Naive thymus-derived CD4-positive, alpha-beta T cell (primary cell): ENCODE data around the gene MYBPC2. TPM values are rescaled to one million over a fixed set of nuclear protein-coding genes. Genes with fewer than 3 reads are reported as not detected.
A peak's percentile ranks its signal among the peaks of the same experiment; 100 is the strongest.

Source experiments
- ATAC-seq: fragments of 150-1000 bp; cut with Tn5 transposase; 2 replicates; pipeline ENCODE4 v1.10.0; 2021; ENCODE audit warnings: mild to moderate bottlenecking, moderate library complexity
- CTCF ChIA-PET: fragments of 350-600 bp; sonication (Branson Sonifier 250); formaldehyde crosslinking; loops from one replicate; lab custom pipeline; 2021; ENCODE audit warnings: antibody characterized with exemption; lab: Charles Lee
- POLR2A ChIA-PET: fragments of 350-600 bp; sonication (Branson Sonifier 250); formaldehyde crosslinking; loops from one replicate; lab custom pipeline; 2021; ENCODE audit warnings: antibody characterized with exemption, inconsistent platforms; lab: Charles Lee
- DNase-seq, 9 donors: peaks; one replicate each; pipeline versions ENCODE4 v3.0.0 to v3.0.0-alpha.2; 2020 to 2022; ENCODE audit warnings: mixed read lengths in 1 of 9
- H3K27ac ChIP-seq: one replicate; pipeline ENCODE4 v1.7.0; 2013; ENCODE audit warnings: mild to moderate bottlenecking, low read depth, low read length, moderate library complexity
- H3K27me3 ChIP-seq, 2 donors: one replicate each; pipeline ENCODE4 v1.7.0; 2013; ENCODE audit warnings: low read length in 2 of 2, mild to moderate bottlenecking in 2 of 2, moderate library complexity in 2 of 2; ENCODE audit not compliant: control insufficient read depth in 2 of 2, insufficient read depth in 2 of 2
- H3K36me3 ChIP-seq, 3 experiments: 1 replicate in 2 of 3; 2 replicates in 1 of 3; pipeline ENCODE4 v1.7.0; 2013; ENCODE audit warnings: low read length in 3 of 3, mild to moderate bottlenecking in 3 of 3, moderate library complexity in 1 of 3; ENCODE audit not compliant: insufficient read depth in 3 of 3, control insufficient read depth in 2 of 3
- H3K4me1 ChIP-seq, 2 donors: one replicate each; pipeline ENCODE4 v1.7.0; 2013; ENCODE audit warnings: low read length in 2 of 2, mild to moderate bottlenecking in 2 of 2, moderate library complexity in 1 of 2; ENCODE audit not compliant: control insufficient read depth in 2 of 2, insufficient read depth in 2 of 2
- H3K4me3 ChIP-seq: 2 replicates; pipeline ENCODE4 v1.7.0; 2013; ENCODE audit warnings: mild to moderate bottlenecking, low read length
- H3K9me3 ChIP-seq, 3 experiments: 1 replicate in 2 of 3; 2 replicates in 1 of 3; pipeline ENCODE4 v1.7.0; 2013; ENCODE audit warnings: low read length in 3 of 3; ENCODE audit not compliant: control insufficient read depth in 2 of 3
- H3K27ac Mint-ChIP-seq, 9 donors: one replicate each; pipeline ENCODE4 v1.8.0; 2020 to 2022; ENCODE audit warnings: mixed read lengths in 9 of 9, mild to moderate bottlenecking in 8 of 9, moderate library complexity in 5 of 9, inconsistent platforms in 2 of 9
- H3K27me3 Mint-ChIP-seq, 5 donors: one replicate each; pipeline ENCODE4 v1.8.0; 2021 to 2022; ENCODE audit warnings: mixed read lengths in 5 of 5, mild to moderate bottlenecking in 1 of 5
- H3K36me3 Mint-ChIP-seq, 5 donors: one replicate each; pipeline ENCODE4 v1.8.0; 2020 to 2022; ENCODE audit warnings: mixed read lengths in 5 of 5, mild to moderate bottlenecking in 3 of 5, inconsistent platforms in 1 of 5
- H3K4me1 Mint-ChIP-seq, 7 donors: one replicate each; pipeline ENCODE4 v1.8.0; 2020 to 2022; ENCODE audit warnings: mixed read lengths in 7 of 7, mild to moderate bottlenecking in 3 of 7, inconsistent platforms in 1 of 7
- H3K4me3 Mint-ChIP-seq, 10 donors: one replicate each; pipeline ENCODE4 v1.8.0; 2020 to 2022; ENCODE audit warnings: mild to moderate bottlenecking in 10 of 10, mixed read lengths in 10 of 10, moderate library complexity in 6 of 10, inconsistent platforms in 2 of 10
- H3K9me3 Mint-ChIP-seq, 11 donors: one replicate each; pipeline ENCODE4 v1.8.0; 2020 to 2022; ENCODE audit warnings: mixed read lengths in 11 of 11, mild to moderate bottlenecking in 4 of 11, inconsistent platforms in 1 of 11, moderate library complexity in 1 of 11
- intact Hi-C, 2 donors: fragments of 100-400 bp; cut with micrococcal nuclease; formaldehyde crosslinking; loops; one replicate each; pipeline ENCODE4 v1.15.1; 2023
- polyA plus RNA-seq, 2 donors: library from polyadenylated mRNA; unstranded; fragments of 300-500 nt; fragmentation: Illumina TruSeq; gene quantifications; one replicate each; pipeline ENCODE4 v1.2.3, GENCODE V29; 2021
- total RNA-seq, 6 experiments: library from RNA in 5 of 6; stranded (reverse) in 5 of 6; gene quantifications; 1 replicate in 5 of 6; 2 replicates in 1 of 6; pipeline ENCODE4 v1.2.3 and lab custom pipeline; 2021 to 2026

MYBPC2 gene
- total and polyA plus RNA-seq, 7 experiments from 2014 or later: 0.39 to 0.92 TPM; not detected in 5

DNA sequence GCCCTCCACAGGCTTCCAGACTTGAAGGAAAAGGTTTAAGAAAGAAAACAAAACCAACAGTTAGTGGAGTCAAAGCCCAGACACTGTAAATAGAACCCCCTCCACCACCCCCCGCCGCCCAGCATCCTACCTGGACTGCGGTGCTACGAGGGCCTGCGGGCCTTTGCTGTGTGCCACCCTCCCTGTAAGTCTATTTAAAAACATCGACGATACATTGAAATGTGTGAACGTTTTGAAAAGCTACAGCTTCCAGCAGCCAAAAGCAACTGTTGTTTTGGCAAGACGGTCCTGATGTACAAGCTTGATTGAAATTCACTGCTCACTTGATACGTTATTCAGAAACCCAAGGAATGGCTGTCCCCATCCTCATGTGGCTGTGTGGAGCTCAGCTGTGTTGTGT, 50.2 kb downstream of the MYBPC2 start:
- H3K27me3 Mint-ChIP-seq: no peaks in the 10 kb centered on the region
- ChIA-PET POLR2A (no interaction called here), CTCF (no interaction called here)
- peaks cover 5 to 26% (median 13%) of the 10 kb centered on the region in 7 donors for H3K4me1 Mint-ChIP-seq
- Histone ChIP-seq H3K27ac (no peak overlapping the region), H3K4me1 (peaks cover 2 to 10% of the 10 kb centered on the region in 2 donors), H3K4me3 (no peak overlapping the region), H3K9me3 (no peaks in the 10 kb centered on the region), H3K27me3 (no peaks in the 10 kb centered on the region), H3K36me3 (peaks cover 0 to 68% (median 0%) of the 10 kb centered on the region in 3 experiments)
- no peak for ATAC-seq
- H3K9me3 Mint-ChIP-seq: peaks cover 0 to 4% (median 0%) of the 10 kb centered on the region in 11 donors
- no peak overlapping the region for H3K4me3 Mint-ChIP-seq
- DNase-seq: no peak
- intact Hi-C loops: no loop called here
- peak overlapping the region in 3 of 9 donors; percentile 41 to 59 (median 48) for H3K27ac Mint-ChIP-seq
- H3K36me3 Mint-ChIP-seq: peaks cover 8 to 33% (median 8%) of the 10 kb centered on the region in 5 donors

DNA sequence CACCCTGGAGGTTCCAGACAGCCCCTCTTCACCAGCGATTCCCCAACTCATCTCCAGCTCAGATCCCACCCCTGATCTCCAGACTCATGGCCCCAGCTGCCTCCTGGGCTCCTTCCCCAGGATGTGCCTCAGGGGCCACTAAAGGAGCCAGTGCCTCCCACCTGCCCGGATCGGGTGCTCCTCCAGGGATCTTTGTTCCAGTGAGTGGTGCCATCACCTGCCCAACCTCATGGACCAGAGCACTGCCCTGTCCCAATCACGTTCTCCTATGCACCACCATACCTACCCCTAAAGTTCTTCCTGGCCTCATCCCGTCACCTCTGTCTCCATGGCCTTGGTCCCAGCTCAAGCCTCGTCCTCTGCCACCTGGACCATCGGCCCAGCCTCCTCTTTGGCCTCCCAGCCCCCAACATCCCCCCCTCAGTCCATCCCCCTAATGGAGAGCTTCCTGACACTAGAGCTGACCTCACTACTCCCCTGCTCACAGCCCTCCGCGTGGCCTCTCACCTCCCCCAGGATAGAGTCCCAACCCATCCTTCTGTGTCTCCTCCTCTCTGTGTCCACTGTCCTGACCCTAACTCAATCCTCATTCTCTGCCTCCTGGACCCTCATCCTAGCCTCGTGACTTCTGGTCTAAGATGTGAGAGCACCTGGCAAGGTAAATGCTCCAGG, 52.7 kb downstream of the MYBPC2 start:
- Mint-ChIP-seq H3K9me3 (peaks cover 0 to 4% (median 0%) of the 10 kb centered on the region in 11 donors), H3K4me1 (peaks cover 0 to 28% (median 14%) of the 10 kb centered on the region in 7 donors), H3K4me3 (peak overlapping the region in 1 of 10 donors; percentile 56), H3K27me3 (no peaks in the 10 kb centered on the region), H3K27ac (peak overlapping the region in 4 of 9 donors; percentile 23 to 76 (median 38)), H3K36me3 (peaks cover 4 to 27% (median 10%) of the 10 kb centered on the region in 5 donors)
- Histone ChIP-seq H3K27me3 (no peaks in the 10 kb centered on the region), H3K4me1 (no peaks in the 10 kb centered on the region), H3K9me3 (no peaks in the 10 kb centered on the region), H3K27ac (no peak overlapping the region), H3K36me3 (peaks cover 0 to 45% (median 0%) of the 10 kb centered on the region in 3 experiments), H3K4me3 (no peak overlapping the region)
- intact Hi-C loops: no loop called here
- DNase-seq: no peak
- POLR2A ChIA-PET: no interaction called here
- CTCF ChIA-PET: no interaction called here
- ATAC-seq: no peak

DNA sequence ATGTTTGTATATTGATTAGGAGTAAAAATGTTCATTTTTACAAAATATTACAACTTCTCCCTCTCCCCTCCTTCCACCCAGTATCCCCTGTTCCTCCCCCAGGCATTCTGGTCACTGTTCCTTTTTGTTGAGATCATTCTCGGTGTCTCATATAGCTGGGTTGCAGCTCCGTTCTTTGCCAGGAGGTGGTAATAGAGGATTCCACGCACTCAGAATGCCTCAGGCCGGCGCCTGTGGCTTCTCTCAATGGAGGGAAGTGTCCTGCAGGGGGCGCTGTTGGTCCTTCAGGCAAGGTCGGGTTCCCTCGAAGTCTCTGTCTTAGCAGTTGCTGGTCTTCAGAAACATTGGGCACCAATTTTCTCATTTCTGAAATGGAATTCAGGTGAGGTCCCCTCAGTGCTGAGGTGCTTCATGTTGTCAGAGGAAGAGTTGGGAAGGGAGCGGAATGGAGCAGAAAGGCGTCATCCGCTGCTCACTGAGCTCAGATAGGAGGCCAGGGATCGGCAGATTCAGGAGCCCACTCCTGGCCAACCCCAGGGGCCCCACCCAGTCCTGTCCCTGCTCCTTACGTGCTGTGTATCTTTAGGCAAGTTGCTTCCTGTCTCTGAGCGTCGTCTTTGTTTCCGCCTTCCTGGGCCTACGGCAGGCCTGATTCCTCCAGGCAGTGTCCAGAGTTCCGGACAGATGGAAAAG, 54.3 kb downstream of the MYBPC2 start:
- Mint-ChIP-seq H3K4me1 (peaks cover 7 to 34% (median 29%) of the 10 kb centered on the region in 7 donors), H3K27me3 (peaks cover 0 to 5% (median 0%) of the 10 kb centered on the region in 5 donors), H3K9me3 (peaks cover 0 to 4% (median 0%) of the 10 kb centered on the region in 11 donors), H3K4me3 (no peak overlapping the region), H3K36me3 (peaks cover 4 to 27% (median 10%) of the 10 kb centered on the region in 5 donors), H3K27ac (peak overlapping the region in 1 of 9 donors; percentile 44)
- peaks cover 0 to 30% (median 0%) of the 10 kb centered on the region in 3 experiments for H3K36me3 ChIP-seq
- peaks cover 0 to 6% of the 10 kb centered on the region in 2 donors for H3K4me1 ChIP-seq
- no peaks in the 10 kb centered on the region for H3K27me3 ChIP-seq
- CTCF ChIA-PET: no interaction called here
- H3K4me3 ChIP-seq: no peak overlapping the region
- intact Hi-C loops: no loop called here
- POLR2A ChIA-PET: no interaction called here
- H3K9me3 ChIP-seq: no peaks in the 10 kb centered on the region
- DNase-seq (peak in 6 of 9 donors; percentile 21 to 52 (median 32)), ATAC-seq (no peak)
- no peak overlapping the region for H3K27ac ChIP-seq

DNA sequence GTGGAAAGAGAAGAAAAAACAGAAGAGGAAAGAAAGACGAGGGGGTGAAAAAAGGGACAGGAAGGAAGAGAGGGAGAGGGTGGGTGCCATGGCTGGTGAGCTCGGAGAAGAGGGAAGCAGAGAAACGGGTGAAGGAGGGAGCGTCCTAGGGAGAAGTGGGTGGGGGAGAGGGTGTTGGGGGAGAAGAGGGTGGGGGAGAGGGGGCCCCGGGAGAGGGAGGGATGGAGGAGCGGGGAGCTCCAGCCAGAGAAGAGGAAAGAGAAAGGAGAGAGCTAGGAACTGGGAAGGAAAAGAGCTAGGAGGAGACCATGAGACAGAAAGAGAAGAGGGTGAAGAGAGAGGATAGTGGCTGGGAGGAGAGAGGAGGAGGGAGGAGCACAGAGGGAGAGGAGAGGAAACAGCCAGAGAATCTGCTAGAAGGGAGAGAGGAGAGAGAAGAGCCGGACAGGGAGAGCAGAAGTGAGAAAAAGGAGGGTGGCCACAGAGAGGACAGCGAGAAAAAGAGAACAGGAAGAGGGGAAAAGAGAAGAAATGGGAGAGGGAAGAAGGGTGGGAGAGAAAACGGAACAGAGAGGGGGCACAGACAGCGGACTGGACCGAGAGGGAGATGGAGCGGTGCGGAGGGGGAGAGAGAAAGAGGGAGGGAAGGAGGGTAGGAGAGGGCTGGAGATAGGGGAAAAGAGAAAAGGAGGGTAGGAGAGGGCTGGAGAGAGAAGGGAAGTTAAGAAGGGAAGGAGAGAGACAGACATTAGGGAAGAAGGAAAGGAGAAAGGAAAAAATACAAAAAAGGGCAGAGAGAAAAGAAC, 55.9 kb downstream of the MYBPC2 start:
- H3K4me3 ChIP-seq: no peak overlapping the region
- Mint-ChIP-seq H3K4me1 (peaks cover 12 to 41% (median 33%) of the 10 kb centered on the region in 7 donors), H3K27ac (peak overlapping the region in 3 of 9 donors; percentile 28 to 71 (median 49)), H3K27me3 (peaks cover 0 to 8% (median 0%) of the 10 kb centered on the region in 5 donors), H3K4me3 (peak overlapping the region in 1 of 10 donors; percentile 13), H3K36me3 (peaks cover 0 to 22% (median 6%) of the 10 kb centered on the region in 5 donors), H3K9me3 (peaks cover 0 to 4% (median 0%) of the 10 kb centered on the region in 11 donors)
- ChIA-PET CTCF (no interaction called here), POLR2A (no interaction called here)
- peaks cover 0 to 15% (median 0%) of the 10 kb centered on the region in 3 experiments for H3K36me3 ChIP-seq
- H3K9me3 ChIP-seq: no peaks in the 10 kb centered on the region
- intact Hi-C loops: no loop called here
- no peak overlapping the region for H3K27ac ChIP-seq
- DNase-seq (no peak), ATAC-seq (no peak)
- H3K4me1 ChIP-seq: peaks cover 0 to 13% of the 10 kb centered on the region in 2 donors
- H3K27me3 ChIP-seq: no peaks in the 10 kb centered on the region

DNA sequence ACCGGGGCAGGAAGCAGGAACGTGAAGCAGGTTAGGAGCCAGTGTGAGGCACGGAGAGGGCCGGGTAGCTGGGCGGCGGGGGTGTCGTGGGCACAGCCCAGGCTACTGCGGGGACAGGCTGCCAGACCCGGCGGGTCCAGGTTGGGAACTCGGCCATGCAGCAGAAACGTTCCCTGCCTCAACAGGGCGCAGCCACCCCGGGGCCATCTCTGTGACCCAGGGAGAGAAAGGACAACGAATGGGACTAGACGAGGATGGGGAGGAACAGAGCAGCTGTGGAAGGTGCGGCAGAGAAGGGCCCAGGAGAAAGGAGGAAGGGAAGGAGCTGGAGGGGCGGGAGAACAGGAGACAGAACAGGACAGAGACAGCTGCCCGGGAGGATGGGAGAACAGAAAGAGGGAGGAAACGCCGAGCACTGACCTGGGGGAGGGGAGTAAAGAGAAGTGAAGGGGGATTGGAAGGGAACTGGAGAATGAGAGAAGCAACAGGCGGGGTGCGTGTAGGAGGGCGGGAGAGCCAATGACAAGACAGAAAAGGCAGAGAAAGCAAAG, 56.8 kb downstream of the MYBPC2 start:
- H3K4me1 ChIP-seq: peaks cover 0 to 13% of the 10 kb centered on the region in 2 donors
- Mint-ChIP-seq H3K36me3 (peaks cover 0 to 21% (median 7%) of the 10 kb centered on the region in 5 donors), H3K27ac (peak overlapping the region in 1 of 9 donors; percentile 50), H3K27me3 (peaks cover 0 to 8% (median 0%) of the 10 kb centered on the region in 5 donors), H3K4me3 (peak overlapping the region in 1 of 10 donors; percentile 13), H3K9me3 (peaks cover 0 to 4% (median 0%) of the 10 kb centered on the region in 11 donors), H3K4me1 (peaks cover 12 to 41% (median 33%) of the 10 kb centered on the region in 7 donors)
- ATAC-seq (no peak), DNase-seq (no peak)
- CTCF ChIA-PET: no interaction called here
- no peaks in the 10 kb centered on the region for H3K9me3 ChIP-seq
- no peak overlapping the region for H3K27ac ChIP-seq
- intact Hi-C loops: no loop called here
- POLR2A ChIA-PET: no interaction called here
- H3K4me3 ChIP-seq: no peak overlapping the region
- H3K27me3 ChIP-seq: no peaks in the 10 kb centered on the region
- H3K36me3 ChIP-seq: peaks cover 0 to 9% (median 0%) of the 10 kb centered on the region in 3 experiments

DNA sequence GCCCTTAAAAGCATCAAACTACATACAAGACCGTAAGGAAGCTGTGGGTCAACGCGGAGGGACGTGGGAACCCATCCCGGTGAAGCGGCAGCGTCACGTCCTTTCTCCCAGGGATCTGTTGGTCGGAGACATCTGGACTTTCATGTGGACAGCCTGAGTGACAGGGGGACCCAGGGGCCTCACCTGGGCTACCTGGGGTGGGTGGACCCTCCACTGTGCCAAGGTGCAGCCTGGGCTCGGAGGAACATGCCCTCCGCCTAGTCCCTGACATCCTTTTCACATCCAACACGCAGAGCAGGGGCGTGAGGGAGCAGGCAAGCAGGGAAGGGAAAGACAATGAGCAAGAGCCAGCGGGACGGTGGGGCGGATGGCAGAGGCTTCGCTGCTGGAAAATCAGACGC, 57.7 kb downstream of the MYBPC2 start:
- intact Hi-C loops: no loop called here
- peaks cover 0 to 13% of the 10 kb centered on the region in 2 donors for H3K4me1 ChIP-seq
- Mint-ChIP-seq H3K4me3 (peak overlapping the region in 2 of 10 donors; percentile 36 to 44), H3K4me1 (peaks cover 12 to 41% (median 33%) of the 10 kb centered on the region in 7 donors), H3K36me3 (peaks cover 0 to 16% (median 12%) of the 10 kb centered on the region in 5 donors), H3K27me3 (peaks cover 0 to 8% (median 0%) of the 10 kb centered on the region in 5 donors), H3K9me3 (peaks cover 0 to 3% (median 0%) of the 10 kb centered on the region in 11 donors), H3K27ac (peak overlapping the region in 2 of 9 donors; percentile 22 to 30)
- H3K4me3 ChIP-seq: no peak overlapping the region
- ChIA-PET CTCF (no interaction called here), POLR2A (no interaction called here)
- H3K36me3 ChIP-seq: peaks cover 0 to under 1% (median 0%) of the 10 kb centered on the region in 3 experiments
- no peak for ATAC-seq
- no peak overlapping the region for H3K27ac ChIP-seq
- no peaks in the 10 kb centered on the region for H3K9me3 ChIP-seq
- H3K27me3 ChIP-seq: no peaks in the 10 kb centered on the region
- no peak for DNase-seq
